Type B pancreatic cell (in vitro differentiated cells): ENCODE measurements around the gene TMEM165. TPM values are rescaled to one million over a fixed set of nuclear protein-coding genes. Genes with fewer than 3 reads are reported as not detected.
"Not testable (repeated sequence)": the region's sequence is repeated elsewhere in the genome, so short reads cannot be mapped to it uniquely, and the experiment has no call there.

Experiments
- DNase-seq: peaks from one replicate; pipeline ENCODE4 v3.0.0; 2021; ENCODE audit warnings: mixed read lengths; ENCODE audit not compliant: unreplicated experiment; ENCODE audit errors: extremely low spot score
- H3K27ac Mint-ChIP-seq: 2 replicates; pipeline ENCODE4 v1.8.0; 2021; ENCODE audit warnings: mild to moderate bottlenecking, mixed read lengths
- H3K27me3 Mint-ChIP-seq: 2 replicates; pipeline ENCODE4 v1.8.0; 2021; ENCODE audit warnings: mixed read lengths
- H3K36me3 Mint-ChIP-seq: 2 replicates; pipeline ENCODE4 v1.8.0; 2021; ENCODE audit warnings: mixed read lengths
- H3K4me1 Mint-ChIP-seq: one replicate; pipeline ENCODE4 v1.8.0; 2021; ENCODE audit warnings: mixed read lengths; ENCODE audit not compliant: unreplicated experiment
- H3K4me3 Mint-ChIP-seq: 2 replicates; pipeline ENCODE4 v1.8.0; 2021; ENCODE audit warnings: mild to moderate bottlenecking, mixed read lengths
- H3K9me3 Mint-ChIP-seq: 2 replicates; pipeline ENCODE4 v1.8.0; 2021; ENCODE audit warnings: mixed read lengths
- total RNA-seq: library from RNA; stranded (reverse); gene quantifications from 2 replicates; pipeline ENCODE4 v1.2.1, GENCODE V29; 2021; ENCODE audit warnings: low replicate concordance
- TF ChIP-seq, protein P1 (sequence below): fragments of 200-600 bp; sonication (generic); conservative IDR thresholded peaks from 2 replicates; pipeline ENCODE4 v1.5.0; 2021; ENCODE audit warnings: antibody characterized with exemption, mild to moderate bottlenecking

The TMEM165 gene
- total RNA-seq, 1 donor from 2014 or later, result 69.2 TPM

DNA sequence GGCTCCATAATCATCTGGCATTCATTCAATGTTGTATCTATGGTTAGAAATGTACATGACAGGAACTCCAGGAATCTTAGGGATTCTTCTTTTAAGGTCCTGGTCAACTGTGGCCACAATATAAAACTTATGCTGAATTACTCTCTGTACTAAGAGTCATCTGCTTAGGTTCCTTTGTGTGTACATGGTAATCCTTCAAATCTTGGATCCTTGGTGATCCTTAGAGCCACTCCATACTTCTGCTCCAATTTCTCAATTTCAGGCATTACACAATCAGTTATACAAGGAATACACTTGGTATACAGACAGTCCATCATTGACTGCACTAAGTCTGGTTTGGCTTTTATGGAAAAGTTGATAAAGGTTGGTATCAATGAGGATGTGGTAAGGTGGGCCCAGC lies 43.9 kb upstream of the TMEM165 start:
- H3K36me3 Mint-ChIP-seq, result peaks cover 25% of the 10 kb centered on the region
- peaks cover 9% of the 10 kb centered on the region for H3K9me3 Mint-ChIP-seq
- H3K27me3 Mint-ChIP-seq, result no peaks in the 10 kb centered on the region
- TF ChIP-seq, protein P1, sequence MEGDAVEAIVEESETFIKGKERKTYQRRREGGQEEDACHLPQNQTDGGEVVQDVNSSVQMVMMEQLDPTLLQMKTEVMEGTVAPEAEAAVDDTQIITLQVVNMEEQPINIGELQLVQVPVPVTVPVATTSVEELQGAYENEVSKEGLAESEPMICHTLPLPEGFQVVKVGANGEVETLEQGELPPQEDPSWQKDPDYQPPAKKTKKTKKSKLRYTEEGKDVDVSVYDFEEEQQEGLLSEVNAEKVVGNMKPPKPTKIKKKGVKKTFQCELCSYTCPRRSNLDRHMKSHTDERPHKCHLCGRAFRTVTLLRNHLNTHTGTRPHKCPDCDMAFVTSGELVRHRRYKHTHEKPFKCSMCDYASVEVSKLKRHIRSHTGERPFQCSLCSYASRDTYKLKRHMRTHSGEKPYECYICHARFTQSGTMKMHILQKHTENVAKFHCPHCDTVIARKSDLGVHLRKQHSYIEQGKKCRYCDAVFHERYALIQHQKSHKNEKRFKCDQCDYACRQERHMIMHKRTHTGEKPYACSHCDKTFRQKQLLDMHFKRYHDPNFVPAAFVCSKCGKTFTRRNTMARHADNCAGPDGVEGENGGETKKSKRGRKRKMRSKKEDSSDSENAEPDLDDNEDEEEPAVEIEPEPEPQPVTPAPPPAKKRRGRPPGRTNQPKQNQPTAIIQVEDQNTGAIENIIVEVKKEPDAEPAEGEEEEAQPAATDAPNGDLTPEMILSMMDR, result no peak
- H3K27ac Mint-ChIP-seq, result no peak overlapping the region
- DNase-seq, result no peak
- H3K4me3 Mint-ChIP-seq, result no peak overlapping the region
- peaks cover 15% of the 10 kb centered on the region for H3K4me1 Mint-ChIP-seq

DNA sequence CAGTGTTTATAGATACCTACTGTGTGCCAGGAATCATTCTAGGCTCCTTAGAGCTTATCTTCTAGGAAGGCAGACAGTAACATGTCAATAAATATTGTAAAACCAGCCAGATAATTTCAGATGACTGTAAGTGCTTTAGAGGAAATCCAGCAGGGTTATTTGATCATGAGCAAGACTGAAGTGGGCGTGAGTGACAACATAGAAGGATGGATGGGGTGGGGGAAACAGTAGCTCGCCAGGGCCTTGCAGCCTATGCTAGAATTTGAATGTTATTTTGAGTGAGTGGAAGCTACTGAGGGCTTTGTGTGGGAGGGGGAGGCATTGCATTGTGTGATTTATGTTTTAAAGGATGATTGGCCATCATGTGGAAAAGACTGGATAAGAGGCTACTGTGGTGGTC lies 43.0 kb upstream of the TMEM165 start:
- Mint-ChIP-seq H3K27me3 (no peaks in the 10 kb centered on the region), H3K4me1 (peaks cover 6% of the 10 kb centered on the region), H3K27ac (no peak overlapping the region), H3K36me3 (peaks cover 25% of the 10 kb centered on the region), H3K9me3 (peaks cover 13% of the 10 kb centered on the region), H3K4me3 (no peak overlapping the region)
- DNase-seq, result no peak
- TF ChIP-seq, protein P1, result no peak

DNA sequence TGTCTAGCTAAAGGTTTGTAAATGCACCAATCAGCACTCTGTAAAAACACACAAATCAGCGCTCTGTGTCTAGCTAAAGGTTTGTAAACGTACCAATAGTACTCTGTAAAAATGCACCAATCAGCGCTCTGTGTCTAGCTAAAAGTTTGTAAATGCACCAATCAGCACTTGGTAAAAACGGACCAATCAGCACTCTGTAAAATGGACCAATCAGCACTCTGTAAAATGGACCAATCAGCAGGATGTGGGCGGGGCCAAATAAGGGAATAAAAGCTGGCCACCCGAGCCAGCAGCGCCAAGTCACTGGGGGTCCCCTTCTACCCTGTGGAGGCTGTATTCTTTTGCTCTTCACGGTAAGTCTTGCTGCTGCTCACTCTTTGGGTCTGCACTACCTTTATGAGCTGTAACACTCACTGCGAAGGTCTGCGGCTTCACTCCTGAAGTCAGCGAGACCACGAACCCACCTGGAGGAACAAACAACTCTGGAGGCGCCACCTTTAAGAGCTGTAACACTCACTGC lies 42.5 kb upstream of the TMEM165 start:
- not testable (repeated sequence) for DNase-seq, H3K4me3 Mint-ChIP-seq, H3K27me3 Mint-ChIP-seq, H3K4me1 Mint-ChIP-seq, H3K27ac Mint-ChIP-seq
- H3K36me3 Mint-ChIP-seq, result peaks cover 25% of the 10 kb centered on the region
- peaks cover 13% of the 10 kb centered on the region for H3K9me3 Mint-ChIP-seq

DNA sequence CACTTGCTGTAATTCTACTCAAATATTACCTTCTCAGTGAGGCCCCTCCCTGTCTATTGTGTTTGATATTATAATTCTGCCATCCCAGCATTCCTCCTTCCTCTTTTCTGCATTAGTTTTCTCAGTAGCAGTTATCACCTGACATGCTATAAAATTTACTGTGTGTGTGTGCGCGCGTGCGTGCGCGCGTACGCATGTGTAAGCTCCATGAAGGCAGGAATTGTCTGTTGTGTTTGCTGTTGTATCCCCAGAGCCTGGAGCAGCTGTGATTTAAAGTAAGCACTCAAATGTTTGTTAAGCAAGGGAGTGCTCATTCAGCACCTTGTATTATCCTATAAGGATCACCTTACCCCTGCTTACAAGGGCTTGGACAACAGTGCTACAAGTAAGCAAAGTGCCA lies 41.1 kb upstream of the TMEM165 start:
- H3K27ac Mint-ChIP-seq, result no peak overlapping the region
- TF ChIP-seq, protein P1, result no peak
- no peaks in the 10 kb centered on the region for H3K27me3 Mint-ChIP-seq
- H3K36me3 Mint-ChIP-seq, result peaks cover 25% of the 10 kb centered on the region
- H3K9me3 Mint-ChIP-seq, result peaks cover 13% of the 10 kb centered on the region
- no peak overlapping the region for H3K4me3 Mint-ChIP-seq
- no peaks in the 10 kb centered on the region for H3K4me1 Mint-ChIP-seq
- DNase-seq, result no peak

DNA sequence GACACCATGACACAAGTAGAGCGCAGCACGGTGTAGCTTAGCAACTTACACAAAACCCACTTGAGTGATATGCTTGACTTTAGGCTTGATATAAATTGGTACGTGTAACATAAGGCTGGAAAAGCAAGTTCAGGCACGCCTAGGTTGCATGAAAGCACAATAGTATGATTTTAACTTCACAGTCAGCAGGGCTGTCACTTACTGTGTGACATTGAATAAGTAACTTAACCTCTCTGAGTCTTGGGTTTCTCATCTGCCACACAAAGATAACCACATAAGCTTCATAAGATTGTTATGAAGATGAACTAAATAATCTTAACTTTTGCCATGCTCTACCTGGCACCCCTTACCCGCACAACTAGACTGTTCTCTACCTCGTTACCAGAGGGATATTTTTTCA lies 40.2 kb upstream of the TMEM165 start:
- H3K9me3 Mint-ChIP-seq, result peaks cover 13% of the 10 kb centered on the region
- TF ChIP-seq, protein P1, result no peak
- peaks cover 25% of the 10 kb centered on the region for H3K36me3 Mint-ChIP-seq
- no peak for DNase-seq
- no peaks in the 10 kb centered on the region for H3K27me3 Mint-ChIP-seq
- no peaks in the 10 kb centered on the region for H3K4me1 Mint-ChIP-seq
- no peak overlapping the region for H3K4me3 Mint-ChIP-seq
- no peak overlapping the region for H3K27ac Mint-ChIP-seq

DNA sequence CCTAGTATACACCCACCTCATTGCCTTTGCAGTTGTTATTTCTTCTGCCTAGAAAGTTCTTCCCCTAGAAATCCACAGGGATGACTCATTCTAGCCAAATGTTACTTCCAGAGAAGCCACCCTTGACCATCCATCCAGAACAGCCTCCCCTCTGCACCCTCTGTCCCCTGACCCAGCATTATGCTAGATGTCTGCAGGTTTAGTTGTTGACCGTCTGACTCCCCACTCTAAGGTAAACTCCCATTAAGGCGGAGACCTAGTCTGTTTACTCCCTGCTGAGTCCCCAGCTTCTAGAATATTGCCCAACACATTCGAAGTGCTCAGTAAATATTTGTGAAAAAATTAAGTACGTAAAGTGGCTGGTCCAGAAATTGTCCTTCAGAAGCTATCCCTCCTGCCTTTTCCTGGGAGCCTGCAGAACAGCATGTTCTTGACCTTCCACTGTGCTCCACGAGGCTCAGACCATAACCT lies 38.7 kb upstream of the TMEM165 start:
- H3K4me3 Mint-ChIP-seq, result no peak overlapping the region
- H3K9me3 Mint-ChIP-seq, result peaks cover 13% of the 10 kb centered on the region
- TF ChIP-seq, protein P1, result no peak
- H3K36me3 Mint-ChIP-seq, result peaks cover 20% of the 10 kb centered on the region
- no peak overlapping the region for H3K27ac Mint-ChIP-seq
- no peak for DNase-seq
- no peaks in the 10 kb centered on the region for H3K4me1 Mint-ChIP-seq
- H3K27me3 Mint-ChIP-seq, result no peaks in the 10 kb centered on the region
